Chondrocyte (in vitro differentiated cells): Measurements from ENCODE around the gene SH3BGR. TPM values are rescaled to one million over a fixed set of nuclear protein-coding genes. Genes with fewer than 3 reads are reported as not detected.

Source experiments
- DNase-seq: peaks from one replicate; pipeline ENCODE4 v3.0.0; 2021; ENCODE audit warnings: mixed read lengths, low spot score
- H3K27ac Mint-ChIP-seq: one replicate; pipeline ENCODE4 v1.8.0; 2021; ENCODE audit warnings: mild to moderate bottlenecking, moderate library complexity, mixed read lengths; ENCODE audit not compliant: unreplicated experiment
- H3K27me3 Mint-ChIP-seq: 2 replicates; pipeline ENCODE4 v1.8.0; 2021; ENCODE audit warnings: low read depth, mixed read lengths
- H3K36me3 Mint-ChIP-seq: 2 replicates; pipeline ENCODE4 v1.8.0; 2021; ENCODE audit warnings: low read depth, mixed read lengths
- H3K4me1 Mint-ChIP-seq: 2 replicates; pipeline ENCODE4 v1.8.0; 2021; ENCODE audit warnings: low read depth, mild to moderate bottlenecking, mixed read lengths
- H3K4me3 Mint-ChIP-seq: one replicate; pipeline ENCODE4 v1.8.0; 2021; ENCODE audit warnings: mild to moderate bottlenecking, moderate library complexity, mixed read lengths; ENCODE audit not compliant: unreplicated experiment
- H3K9me3 Mint-ChIP-seq: 2 replicates; pipeline ENCODE4 v1.8.0; 2021; ENCODE audit warnings: low read depth, mixed read lengths
- total RNA-seq: library from RNA; stranded (reverse); gene quantifications from 3 replicates; pipeline ENCODE4 v1.2.1, GENCODE V29; 2021
- TF ChIP-seq, protein P1 (sequence below): fragments of 200-600 bp; sonication (generic); IDR thresholded peaks from 2 replicates; pipeline ENCODE4 v1.5.0; 2021; ENCODE audit warnings: antibody characterized with exemption, mild to moderate bottlenecking, moderate library complexity

The SH3BGR gene
- total RNA-seq, 1 donor from 2014 or later = 3.3 TPM

DNA sequence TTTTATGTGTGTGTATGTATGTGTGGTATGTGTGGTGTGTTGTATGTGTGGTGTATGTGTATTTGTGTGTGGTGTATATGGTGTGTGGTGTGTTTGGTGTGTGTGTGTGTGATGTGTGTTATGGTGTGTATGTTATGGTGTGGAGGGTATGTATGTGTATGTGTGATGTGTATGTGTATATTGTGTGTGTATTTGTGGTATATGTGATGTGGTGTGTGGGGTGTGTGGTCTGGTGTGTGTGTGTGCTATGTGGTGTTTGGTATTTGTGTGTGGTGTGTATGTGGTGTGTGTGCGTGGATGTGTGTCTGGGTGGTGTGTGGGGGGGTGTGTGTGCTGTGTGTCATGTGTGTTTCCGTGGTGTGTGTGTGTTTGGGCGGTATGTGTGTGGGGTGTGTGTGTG is 59.3 kb downstream of the SH3BGR start:
- Mint-ChIP-seq H3K9me3 (no peaks in the 10 kb centered on the region), H3K36me3 (peaks cover 4% of the 10 kb centered on the region), H3K27ac (no peak overlapping the region), H3K27me3 (peaks cover 6% of the 10 kb centered on the region), H3K4me3 (no peak overlapping the region), H3K4me1 (no peaks in the 10 kb centered on the region)
- no peak for DNase-seq
- TF ChIP-seq, protein P1, sequence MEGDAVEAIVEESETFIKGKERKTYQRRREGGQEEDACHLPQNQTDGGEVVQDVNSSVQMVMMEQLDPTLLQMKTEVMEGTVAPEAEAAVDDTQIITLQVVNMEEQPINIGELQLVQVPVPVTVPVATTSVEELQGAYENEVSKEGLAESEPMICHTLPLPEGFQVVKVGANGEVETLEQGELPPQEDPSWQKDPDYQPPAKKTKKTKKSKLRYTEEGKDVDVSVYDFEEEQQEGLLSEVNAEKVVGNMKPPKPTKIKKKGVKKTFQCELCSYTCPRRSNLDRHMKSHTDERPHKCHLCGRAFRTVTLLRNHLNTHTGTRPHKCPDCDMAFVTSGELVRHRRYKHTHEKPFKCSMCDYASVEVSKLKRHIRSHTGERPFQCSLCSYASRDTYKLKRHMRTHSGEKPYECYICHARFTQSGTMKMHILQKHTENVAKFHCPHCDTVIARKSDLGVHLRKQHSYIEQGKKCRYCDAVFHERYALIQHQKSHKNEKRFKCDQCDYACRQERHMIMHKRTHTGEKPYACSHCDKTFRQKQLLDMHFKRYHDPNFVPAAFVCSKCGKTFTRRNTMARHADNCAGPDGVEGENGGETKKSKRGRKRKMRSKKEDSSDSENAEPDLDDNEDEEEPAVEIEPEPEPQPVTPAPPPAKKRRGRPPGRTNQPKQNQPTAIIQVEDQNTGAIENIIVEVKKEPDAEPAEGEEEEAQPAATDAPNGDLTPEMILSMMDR = no peak

DNA sequence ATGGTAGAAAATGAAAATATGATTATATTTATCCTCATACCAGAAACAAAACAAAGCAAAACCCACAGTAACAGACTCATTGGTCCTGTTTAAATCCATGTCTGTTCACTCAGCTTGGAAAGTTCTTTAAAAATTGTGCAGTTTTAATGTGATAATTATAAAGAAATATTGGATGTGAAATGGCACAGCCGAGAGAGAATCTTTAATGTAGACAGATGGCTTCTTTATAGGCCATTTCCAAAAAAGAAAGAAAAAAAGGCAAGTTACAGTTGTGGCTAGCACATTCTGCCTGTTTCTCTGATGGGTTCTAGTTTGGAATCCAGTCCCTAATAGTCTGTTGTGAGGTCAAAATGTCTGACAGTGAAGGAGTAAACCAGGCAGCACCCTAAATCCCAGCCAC is 62.0 kb downstream of the SH3BGR start:
- Mint-ChIP-seq H3K36me3 (peaks cover 2% of the 10 kb centered on the region), H3K4me1 (no peaks in the 10 kb centered on the region), H3K9me3 (no peaks in the 10 kb centered on the region), H3K27me3 (peaks cover 6% of the 10 kb centered on the region), H3K4me3 (no peak overlapping the region), H3K27ac (no peak overlapping the region)
- TF ChIP-seq, protein P1 = no peak
- DNase-seq = no peak

DNA sequence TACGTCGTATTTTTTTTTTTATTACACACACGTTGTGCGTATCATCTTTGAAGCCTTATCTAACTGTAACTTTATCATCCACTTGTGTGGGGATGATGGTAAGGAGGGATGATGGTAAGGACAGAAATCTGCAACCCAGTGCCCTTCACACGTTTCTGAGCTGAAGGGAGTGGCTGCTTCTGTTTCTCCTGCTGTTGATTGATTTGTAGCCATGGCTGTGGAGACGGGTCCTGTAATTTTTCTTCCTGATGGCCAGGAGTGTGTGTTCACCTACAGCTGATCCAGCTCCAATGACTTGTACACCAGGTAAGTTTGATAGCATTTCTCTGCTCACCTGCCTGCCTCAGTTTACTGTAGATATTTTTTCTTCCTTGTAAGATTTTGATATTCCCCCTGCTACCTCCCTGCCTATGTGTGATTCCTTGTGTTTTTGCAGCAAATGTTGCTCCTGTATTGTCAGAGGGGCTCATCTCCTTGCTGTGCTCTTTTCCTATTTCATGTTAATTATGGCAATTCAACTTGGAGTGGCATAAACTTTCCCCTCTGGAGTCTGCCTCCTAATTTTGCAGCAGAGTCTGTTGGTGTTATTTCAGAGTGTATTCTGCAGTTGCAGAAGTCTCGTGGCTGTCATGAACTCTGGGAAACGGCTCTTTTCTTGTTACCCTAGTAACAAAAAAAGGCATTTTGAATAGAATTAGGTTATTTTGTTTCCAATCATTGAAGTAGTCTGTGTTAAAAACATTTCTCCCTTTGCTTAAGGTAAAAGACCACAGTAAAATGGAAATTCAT is 64.1 kb downstream of the SH3BGR start:
- peaks cover 2% of the 10 kb centered on the region for H3K36me3 Mint-ChIP-seq
- no peak for DNase-seq

DNA sequence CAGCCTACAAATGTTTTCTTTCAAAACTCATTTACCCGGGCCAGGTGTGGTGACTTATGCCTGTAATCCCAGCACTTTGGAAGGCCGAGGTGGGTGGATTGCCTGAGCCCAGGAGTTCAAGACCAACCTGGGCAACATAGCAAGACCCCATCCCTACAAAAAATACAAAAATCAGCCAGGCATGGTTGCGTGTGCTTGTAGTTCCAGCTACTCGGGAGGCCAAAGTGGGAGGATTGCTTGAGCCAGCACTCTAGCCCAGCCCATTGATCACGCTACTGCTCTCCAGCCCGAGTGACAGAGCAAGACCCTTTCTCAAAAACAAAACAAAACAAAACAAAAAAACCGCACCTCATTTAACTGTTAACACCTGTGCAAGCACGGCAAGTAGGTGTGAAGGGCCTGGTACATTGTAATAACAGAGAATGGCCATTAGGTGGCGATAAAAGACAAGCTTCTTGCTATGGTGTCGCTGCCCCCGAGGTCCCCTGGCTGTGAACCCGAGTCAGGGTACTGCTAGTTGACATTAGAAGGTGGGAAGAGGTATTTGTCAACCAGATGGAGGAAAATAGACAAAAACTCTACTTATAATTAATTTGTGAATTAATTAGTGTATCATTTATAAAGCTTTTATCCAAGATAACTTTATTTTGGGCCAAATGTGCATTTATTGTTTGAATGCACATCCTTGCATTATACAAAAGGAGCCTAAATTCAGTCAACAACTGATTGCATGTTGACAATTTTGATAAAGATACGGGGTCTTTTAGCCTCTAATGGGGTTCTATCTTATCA is 66.5 kb downstream of the SH3BGR start:
- no peaks in the 10 kb centered on the region for H3K9me3 Mint-ChIP-seq
- DNase-seq = no peak
- H3K4me1 Mint-ChIP-seq = peaks cover 2% of the 10 kb centered on the region
- H3K36me3 Mint-ChIP-seq = peaks cover 2% of the 10 kb centered on the region
- H3K27me3 Mint-ChIP-seq = peaks cover 13% of the 10 kb centered on the region
- H3K27ac Mint-ChIP-seq = no peak overlapping the region
- H3K4me3 Mint-ChIP-seq = no peak overlapping the region
- TF ChIP-seq, protein P1 = peak; percentile 100

More for the DNA sequence above, 64.1 kb downstream of the SH3BGR start:
- H3K4me3 Mint-ChIP-seq = no peak overlapping the region
- TF ChIP-seq, protein P1 = no peak
- H3K27me3 Mint-ChIP-seq = peaks cover 6% of the 10 kb centered on the region
- H3K4me1 Mint-ChIP-seq = no peaks in the 10 kb centered on the region
- H3K9me3 Mint-ChIP-seq = no peaks in the 10 kb centered on the region
- no peak overlapping the region for H3K27ac Mint-ChIP-seq

DNA sequence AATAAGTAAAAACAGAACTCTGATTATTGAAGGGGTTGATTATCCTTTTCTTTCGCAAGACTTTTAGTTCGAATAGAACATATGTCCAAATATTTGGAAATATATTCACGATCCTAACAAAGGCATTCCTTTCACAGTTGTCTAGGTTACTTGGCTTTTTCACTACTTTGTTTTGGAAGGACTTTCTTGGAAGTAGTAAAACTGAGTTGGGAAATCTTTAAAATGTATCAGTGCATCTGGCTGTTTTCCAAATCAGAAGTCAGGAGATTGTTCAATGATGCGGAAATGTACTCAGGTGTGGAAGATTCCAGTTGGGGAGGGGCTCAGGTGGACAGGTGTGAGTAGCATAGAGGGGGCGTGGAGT is 67.1 kb downstream of the SH3BGR start:
- no peak for DNase-seq
- peaks cover 8% of the 10 kb centered on the region for H3K4me1 Mint-ChIP-seq
- TF ChIP-seq, protein P1 = no peak
- H3K27me3 Mint-ChIP-seq = peaks cover 13% of the 10 kb centered on the region
- H3K27ac Mint-ChIP-seq = no peak overlapping the region
- H3K36me3 Mint-ChIP-seq = peaks cover 2% of the 10 kb centered on the region
- no peaks in the 10 kb centered on the region for H3K9me3 Mint-ChIP-seq
- H3K4me3 Mint-ChIP-seq = no peak overlapping the region
